NCI-H1694 treated with DMSO at 0.1 percent for 48 hours (cell line): ENCODE results near the gene B3GALT4.

Experiments used
- DNase-seq: peaks from one replicate; lab custom pipeline; 2025; lab: John Stamatoyannopoulos, UW

Gene B3GALT4

DNA sequence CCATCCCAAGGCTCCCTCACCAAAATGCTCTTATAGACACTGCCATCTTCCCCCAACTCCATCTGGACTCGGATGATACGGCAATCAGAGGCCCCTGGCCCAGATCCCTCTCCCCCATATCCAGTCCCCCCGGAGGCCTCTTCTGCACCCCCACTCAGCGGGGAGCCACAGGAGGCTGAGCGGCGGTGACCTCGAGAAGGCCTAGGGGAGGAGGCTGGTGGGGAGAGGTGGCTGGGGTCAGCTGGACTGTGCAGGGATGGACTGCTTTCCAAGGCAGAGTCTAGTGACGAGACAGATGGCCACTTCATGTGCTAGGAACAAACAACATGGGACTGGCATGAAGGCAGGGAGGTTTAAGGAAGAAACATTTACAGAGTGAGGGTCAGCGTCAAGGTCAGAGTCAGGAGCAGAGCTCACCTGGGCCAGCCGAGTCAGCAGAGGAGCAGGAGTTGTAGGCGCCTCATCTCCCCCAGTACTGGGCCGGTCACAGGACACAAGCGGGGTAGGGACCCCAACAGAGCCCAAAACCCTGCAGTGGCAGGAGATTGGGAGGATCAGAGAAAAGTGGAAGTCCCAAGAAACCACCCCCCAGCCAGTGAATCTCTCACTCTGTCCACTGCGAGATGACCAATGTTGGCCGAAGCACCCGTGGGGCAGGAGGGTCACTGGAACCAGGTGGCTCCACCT, 16.2 kb downstream of the B3GALT4 start:
- DNase-seq, result no peak

DNA sequence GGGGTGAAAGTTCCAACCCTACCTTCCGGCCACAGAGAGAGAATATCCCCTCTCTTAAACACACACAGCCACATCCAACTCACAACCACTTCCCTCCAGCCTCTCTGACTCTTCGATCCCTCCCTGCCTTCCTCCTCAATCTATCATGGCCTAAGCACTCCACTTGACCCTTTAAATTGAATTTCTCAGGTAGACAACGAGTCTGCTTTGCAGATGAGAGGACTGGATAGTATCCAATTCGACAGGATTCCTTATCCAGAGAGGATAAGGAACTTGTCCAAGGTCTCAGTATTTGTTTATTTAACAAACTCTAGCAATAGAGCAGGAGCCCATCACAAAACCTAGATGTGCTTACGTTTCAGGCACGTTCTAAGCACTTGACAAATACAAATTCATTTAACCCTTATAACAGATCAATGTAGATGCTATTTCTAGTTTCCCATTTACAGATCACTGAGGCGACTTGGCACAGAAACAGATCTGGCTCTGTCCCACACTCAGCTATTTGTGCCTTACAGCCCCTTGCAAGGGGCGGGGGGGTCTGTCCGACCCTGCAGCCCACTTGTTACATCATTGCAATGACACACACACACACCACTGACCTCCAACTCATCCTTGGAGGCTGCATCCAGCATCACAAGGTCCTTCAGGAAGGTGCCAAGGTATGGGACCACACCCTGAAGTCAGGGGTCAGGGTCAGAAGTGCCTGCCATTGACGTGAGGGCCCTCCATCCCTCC, 17.3 kb downstream of the B3GALT4 start:
- DNase-seq, result no peak

DNA sequence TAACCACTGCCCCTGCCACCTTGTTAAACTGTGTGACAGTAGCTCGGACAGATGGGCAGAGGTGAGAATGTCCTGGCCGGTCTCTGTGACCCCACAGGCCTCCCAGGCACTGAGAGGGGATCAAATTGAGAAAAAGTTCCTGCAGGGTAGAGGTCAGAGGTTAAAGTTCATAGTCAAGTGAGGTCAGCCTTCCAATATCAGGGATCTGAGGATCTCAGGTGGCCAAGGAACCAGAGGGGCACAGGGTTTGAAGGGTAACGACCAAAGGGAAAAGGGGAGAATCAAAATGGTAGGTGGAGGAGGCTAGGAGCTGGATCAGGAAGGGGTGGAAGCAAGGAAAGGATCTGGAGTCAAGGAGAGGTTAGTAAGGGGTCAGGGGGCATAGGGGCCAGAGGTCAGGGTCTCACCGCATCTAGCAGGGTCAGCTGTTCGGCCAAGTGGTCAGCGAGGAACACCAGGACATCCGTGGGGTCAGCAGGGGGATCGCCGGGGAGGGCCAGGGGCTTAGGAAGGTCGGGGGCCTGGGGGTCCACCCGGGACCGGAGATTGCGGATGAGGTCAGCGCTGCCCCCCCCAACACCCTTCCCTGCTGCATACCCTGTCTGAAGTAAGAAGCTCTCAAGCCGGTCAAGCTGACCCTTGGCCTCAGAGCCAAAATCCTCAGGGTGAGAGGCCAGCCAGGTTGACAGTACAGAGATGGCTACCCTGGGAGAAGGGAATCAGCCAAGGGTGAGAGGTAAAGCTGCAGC, 18.9 kb downstream of the B3GALT4 start:
- DNase-seq, result no peak

DNA sequence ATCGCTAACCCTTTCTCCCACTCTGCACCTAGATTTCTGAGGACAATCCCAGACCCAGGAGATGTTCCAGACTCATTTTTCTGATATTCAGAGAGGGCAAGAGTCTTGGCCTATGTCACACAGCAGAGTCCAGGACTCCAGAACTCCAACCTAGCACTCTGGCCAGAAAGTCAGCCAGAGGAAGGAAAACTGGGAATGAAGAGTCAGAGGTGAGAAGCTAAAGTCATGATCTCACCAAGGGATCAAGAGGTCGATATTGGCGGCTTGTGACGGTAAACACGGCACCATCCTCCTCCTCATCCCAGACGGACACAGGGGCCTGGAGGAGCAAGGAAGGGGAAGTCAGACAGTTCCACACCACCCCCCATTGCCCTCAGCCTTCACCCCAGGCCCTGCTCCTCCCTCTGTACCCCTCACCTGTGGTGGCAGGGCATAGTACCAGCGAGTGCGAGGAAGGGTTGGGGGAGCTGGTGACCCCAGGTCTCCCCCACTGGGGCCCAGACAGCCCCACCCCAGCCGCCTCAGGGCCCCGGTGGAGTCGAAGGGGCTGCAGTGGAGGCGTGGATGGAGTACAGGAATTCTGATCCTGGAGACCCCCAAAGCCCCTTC, 20.0 kb downstream of the B3GALT4 start:
- DNase-seq, result no peak

DNA sequence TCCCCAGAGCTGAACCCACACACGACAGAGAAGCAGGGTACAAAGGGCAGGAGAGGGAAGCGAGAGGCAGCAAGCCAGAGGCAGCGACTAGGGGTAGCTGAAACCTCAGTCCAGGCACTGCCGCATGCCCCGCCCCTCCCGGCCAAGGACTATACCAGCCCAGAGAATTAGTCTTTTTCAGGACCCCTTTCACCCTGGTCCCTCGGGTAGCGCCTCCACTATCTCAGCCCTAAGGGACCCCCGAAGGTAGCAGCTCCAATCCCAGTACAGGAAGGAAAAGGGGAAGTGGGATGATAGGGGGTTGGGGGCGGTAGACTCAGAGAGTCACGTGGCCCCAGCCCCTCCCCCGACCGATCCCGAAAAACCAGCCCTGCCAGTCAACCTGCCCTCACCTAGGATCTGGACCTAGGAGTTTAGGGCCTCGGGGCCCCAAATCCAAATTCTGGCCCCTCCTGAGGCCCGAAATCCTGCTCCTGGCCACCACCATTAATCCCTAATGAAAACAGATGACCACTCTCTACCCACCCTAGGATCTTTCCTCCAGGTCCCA, 20.6 kb downstream of the B3GALT4 start:
- DNase-seq, result no peak

DNA sequence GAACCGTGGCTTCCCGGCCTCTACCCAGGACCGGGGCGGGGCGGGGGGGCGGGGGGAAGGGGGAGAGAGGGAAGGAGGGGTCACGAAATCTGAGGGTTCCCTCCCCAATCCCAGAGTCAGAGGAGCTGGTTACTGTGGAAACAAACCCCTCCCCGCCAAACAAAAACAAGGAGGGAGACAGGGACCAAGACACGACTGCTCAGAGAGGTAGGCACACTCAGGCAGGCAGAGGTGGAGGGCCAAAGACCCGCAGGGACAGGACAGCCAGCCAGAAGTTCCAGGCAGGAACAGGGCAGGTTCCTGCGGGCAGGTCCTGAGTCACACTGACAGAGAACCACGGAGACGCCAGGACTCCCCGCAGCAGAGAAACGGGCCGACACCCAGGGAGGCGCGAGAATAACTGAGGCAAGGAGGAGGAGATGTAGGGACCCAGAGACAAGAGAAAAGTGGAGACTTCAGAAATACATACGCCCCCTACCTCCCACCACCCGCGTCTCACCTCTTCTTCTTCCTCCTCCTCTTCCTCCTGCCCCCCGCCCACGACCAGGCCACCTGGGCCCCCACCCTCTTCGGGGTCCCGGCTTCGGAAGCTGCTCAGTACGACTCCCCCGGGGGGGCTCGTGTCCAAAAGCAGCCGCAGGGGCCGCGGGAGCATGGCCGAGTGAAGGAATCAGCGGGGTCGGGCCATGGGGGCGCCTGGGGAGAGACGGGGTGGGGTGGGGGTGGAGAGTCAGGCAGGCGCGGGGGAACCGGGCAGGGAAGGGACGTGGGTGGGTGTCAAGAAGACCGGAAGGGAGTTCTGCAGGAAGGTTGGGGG, 21.2 kb downstream of the B3GALT4 start:
- no peak for DNase-seq

DNA sequence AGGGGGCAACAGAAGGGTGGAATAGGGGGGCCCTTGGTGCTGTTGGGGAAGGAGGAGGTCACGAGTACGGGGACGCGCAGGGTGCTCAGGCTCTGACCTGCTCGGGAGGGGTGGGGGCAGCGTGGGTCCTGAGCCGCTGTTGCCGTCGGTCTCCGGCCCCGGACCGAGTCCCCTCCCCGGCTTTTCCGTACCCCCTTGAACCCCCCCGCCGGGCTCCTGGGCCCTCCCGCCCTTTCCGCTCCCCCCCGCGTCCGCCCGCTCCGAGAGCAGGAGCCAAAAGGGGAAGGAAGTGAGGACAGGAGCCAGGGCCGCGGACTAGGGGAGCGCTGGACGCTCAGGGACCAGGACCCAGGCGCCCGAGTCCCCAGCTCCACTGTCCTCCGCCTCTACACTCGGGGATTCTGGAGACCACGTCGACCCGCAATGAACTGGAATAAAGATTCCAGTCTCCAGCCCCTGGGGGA, 21.9 kb downstream of the B3GALT4 start, which contains the start of gene RGL2:
Gene RGL2, minus strand, starts transcription at position 170 of the 464 bp plus-strand sequence. CDS start 332 bp downstream, outside the sequence.
- no peak for DNase-seq

DNA sequence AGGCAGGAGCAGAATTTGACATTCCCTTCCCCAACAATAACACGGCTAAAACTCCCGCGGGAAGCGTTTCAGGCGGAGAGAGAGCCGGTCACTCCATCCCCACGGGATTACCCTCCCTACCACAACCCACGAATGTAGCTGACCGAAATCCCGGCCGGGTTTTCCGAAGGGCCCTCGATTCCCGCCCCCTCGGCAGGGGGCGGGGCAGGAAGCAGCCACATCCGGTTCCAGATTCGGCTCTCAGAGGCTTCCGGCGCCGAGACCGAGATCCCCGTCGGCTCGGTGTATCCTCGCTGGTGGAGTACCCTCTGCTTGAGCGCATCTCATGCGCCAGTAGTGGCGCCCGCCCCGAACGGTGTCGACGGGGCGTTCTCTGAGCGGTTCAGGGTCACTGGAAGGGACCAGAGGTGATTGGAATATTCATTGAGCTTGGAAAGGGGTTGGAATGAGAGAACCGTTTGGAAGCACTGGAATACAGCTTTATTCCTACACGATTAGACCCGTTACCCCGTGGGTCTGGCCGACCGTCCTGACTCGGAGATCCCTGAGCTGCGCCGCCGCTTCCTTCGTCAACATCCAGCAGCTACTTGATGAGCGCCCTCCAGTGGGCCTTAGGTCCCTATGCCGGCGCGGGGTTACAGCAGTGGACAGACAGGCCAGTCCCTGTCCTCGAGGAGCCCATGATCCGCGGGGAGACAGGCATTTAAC, 22.5 kb downstream of the B3GALT4 start:
- DNase-seq, result peak; percentile 74

DNA sequence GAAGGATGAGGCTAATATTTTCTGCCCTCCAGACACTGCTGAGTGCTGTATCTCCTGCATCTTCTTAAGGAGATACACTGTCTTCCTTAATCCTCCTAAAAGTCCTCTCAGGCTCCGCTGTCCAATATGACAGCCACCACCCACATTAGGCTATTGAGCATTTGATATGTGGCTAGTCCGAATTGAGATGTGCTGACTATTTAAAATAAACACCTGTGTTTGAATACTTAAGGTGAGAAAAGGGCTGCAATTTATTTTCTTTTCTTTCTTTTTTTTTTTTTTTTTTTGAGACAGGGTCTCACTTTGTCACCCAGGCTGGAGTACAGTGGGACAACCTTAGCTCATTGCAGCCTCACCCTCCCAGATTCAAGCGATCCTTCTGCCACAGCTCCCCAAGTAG, 25.0 kb downstream of the B3GALT4 start:
- DNase-seq, result no peak

DNA sequence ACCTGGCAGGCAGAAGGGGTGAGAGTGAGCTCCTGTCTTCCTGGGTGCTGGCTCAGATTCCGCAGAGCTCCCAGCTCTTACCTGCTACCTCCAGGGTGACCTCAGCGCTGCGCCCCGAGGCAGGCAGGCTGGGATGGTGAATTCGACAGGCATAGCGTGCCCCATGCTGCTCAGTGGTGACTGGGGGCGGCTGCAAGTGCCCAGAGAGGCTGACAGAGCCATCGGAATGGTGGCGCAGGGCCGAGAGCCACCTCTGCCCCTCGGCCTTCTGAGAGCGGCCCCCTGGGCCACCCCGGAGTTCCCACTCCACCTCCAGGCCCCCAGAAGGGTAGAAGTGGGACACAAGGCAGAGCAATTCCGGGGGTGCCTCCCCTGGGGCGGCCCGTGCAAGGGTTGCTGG, 27.3 kb downstream of the B3GALT4 start:
- DNase-seq, result no peak

DNA sequence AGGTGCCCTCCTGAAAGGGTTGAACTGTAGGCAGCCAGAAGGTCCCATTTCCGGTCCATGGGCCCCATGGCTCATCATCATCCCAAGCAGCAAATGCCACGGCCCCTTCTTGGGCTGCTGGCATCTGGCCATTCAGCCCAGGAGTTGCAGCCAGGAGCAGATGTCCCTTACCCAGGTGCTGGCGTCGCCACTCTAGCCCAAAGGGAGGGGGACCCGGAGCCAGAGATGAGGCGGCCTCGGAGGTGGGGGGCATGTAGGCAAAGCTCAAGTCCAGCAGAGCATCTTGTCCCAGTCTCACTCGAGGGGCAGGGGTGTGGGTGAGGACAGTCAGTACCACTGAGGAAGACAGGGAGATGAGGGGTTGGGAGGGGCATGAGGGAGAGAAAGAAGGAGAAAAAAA, 28.1 kb downstream of the B3GALT4 start:
- no peak for DNase-seq

DNA sequence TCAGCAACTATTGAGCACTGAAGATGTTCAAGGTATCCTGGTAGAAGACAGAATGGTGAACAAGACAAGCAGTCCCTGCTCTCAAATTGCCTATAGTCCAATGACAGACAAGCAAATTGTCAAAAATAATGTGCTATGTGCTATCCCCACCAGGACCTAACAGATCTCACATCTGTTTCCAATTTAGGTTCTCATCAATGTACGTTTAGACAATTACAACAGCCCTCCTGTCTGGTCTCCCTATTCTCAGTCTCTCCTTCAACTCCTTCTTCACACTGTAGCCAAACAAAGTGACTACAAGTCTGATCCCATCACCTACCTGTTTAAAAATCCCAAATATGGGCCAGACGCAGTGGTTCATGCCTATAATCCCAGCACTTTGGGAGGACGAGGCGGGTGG, 29.4 kb downstream of the B3GALT4 start:
- no peak for DNase-seq

DNA sequence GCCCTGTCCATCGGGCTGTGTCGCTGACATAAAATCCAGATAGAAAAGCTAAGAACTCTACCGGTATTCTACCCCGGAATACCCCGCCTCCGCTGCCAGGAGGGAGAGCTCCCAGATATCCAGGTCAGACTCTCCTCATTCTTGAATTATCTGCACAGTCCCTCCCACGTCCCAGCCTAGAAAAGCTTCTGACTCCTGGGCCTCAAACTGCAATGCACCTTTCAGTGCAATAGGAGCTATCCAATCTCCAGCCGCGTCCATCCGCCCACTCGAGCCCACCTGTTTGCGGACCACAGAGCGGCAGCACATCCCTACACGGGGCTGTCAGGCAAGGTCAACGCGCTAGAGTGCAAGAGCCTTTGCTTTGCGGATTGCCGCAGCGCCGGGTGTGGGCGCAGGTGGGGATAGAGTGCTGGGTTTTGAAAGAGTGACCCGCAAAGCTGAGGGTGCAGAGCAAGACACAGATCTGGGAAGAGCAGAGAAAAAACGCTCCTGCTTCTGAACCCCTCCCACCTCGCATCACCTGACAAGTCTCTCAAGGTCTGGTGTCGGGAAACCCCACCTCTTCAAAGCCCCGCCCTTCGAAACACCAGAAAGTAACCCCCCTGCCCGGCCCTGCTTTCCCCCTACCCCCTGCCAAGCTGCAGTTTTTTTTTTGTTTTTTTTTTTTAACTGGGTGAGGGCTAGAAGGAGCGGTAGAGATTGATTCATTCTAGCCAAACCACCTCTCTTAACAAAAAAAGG, 35.6 kb downstream of the B3GALT4 start:
- DNase-seq, result peak; percentile 22

DNA sequence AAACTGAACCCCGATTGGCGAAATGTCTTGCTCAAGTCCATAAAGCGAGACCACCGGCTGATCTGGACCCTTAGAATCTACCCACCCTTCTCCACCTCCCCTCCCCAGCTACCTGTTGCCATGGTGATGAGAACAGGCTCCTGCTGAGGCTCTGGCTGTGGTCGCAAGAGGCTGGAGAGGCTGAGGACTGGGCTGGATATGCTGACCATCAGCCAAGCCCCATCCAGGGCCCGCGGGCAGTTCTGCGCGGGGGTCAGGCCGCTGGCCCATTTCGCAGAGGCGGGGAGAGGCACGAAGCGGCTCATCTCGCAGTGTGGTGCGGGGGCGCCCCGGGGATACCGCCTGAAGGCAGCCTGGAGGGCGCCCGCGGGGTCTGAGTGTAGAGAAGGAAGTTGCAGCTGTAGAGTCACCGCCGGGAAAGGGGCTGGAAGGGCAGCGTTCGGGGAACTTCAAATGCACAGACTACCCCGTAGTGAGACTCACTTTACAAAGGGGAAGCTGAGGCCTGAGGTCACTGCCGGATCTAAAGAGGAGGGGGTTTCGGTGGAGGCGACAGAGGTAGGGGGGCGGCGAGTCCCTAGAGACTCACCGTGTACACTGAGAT, 36.3 kb downstream of the B3GALT4 start:
- no peak for DNase-seq

DNA sequence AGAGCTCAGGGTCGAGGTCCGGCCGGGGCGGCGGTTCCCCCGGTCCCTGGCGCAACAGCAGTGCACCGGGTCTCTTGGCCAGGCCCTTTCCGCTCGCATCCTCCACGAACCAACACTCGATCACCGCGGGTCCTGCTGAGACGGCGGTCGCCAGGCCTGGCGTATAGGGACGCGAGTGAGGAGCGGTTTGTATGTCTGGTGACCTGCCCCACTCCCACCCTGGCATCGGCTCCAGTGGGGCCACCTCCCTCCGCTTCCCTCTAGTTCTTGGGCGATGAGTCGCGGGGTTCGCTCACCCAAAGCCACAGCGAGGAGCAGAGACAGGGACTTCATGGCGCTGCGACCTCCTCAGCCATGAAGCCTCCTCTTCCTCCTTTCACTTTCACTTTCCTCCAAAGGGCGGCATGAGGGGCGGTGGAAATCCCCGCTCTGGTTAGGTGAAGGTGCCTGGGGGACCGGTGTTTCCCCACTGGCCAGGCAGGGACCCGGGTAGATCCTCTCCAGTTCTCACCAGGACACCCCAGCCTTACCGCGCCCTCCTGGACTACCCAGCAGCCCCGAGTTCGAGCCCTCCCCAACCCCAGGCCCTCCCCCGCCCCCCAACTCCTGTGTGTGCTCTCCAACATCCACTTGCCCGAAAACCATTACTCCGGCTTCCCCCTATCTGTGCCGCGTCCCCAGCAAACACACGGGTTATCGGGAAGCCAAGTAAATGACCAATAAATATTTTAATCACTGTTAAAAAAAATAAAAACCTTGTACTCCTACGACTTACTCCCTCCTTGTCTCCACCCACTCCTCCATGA, 37.0 kb downstream of the B3GALT4 start, which contains the start of gene TAPBP:
Gene TAPBP, minus strand, starts transcription at position 370 of the 806 bp plus-strand sequence. Its CDS starts 37 bp downstream, at position 333.
- no peak for DNase-seq

DNA sequence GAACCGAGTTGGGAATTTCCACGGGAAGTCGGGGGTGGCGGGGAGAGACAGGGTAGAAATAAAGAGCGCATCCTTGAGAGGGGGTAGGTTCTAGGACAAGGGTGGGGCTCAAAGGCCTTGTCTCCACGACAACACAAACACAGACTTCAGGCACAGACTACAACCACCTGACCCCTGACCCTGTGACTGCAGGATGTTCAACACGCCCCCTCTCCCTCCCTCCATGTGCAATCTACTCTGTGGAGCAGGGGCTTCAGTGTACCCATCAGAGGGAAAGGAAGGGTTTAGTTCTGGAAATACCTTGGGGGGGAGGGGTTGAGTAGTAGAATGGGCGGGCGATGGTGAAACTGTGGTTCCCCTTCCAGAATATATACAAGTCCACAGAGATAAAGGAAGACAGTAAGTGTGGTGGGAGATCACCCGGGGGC, 37.6 kb downstream of the B3GALT4 start:
- no peak for DNase-seq

DNA sequence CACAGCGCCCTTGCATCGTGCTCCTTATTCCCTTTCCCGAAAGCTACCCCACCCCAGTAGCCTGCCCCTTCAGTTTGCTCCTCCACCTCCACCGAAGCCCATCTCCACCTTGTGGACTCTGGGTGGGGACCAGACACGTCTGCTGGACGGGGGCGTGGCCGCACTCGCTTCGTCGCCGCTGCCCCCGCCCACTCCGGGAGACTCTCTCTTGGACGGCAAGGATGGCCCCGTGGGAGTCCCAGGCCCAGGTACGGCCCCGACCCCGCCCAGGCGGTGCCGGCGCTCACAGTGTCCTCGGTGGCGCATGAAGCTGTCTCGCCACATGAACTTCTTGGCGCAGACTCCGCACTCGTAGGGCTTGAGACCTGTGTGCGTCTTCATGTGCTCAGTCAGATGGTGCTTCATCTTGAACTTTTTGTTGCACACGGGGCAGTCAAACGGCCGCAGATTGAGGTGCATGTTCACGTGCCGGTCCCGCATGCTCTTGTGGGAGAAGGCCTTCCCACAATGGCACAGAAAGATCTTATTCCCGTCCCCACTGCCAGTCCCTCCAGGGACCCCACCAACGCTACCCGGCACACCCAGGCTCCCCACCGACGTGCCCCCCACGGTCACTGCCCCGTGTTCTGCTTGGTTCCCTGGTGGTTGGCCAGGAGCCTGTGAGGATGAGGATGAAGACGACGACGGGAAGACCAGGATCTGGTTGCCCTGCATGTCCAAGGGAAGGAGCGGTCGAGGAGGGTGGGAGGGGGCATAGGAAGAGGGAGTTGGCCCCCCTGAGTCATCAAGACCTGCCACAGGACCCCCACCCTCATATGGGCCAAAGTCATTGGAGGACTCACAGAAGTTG, 38.2 kb downstream of the B3GALT4 start:
- DNase-seq, result no peak
